ACHN (cell line): ENCODE results near the gene TMEM132D.

Experiments used
- DNase-seq: peaks from one replicate; pipeline ENCODE4 v3.0.0-alpha.2; 2015
- in situ Hi-C: cut with HindIII; loops from 2 replicates; pipeline ENCODE4 v1.10.0; 2017; ENCODE audit warnings: low sequenced_read_pairs, low pct_ligation_motif_present, low pct_unique_long_range_greater_than_20kb

The TMEM132D gene

DNA sequence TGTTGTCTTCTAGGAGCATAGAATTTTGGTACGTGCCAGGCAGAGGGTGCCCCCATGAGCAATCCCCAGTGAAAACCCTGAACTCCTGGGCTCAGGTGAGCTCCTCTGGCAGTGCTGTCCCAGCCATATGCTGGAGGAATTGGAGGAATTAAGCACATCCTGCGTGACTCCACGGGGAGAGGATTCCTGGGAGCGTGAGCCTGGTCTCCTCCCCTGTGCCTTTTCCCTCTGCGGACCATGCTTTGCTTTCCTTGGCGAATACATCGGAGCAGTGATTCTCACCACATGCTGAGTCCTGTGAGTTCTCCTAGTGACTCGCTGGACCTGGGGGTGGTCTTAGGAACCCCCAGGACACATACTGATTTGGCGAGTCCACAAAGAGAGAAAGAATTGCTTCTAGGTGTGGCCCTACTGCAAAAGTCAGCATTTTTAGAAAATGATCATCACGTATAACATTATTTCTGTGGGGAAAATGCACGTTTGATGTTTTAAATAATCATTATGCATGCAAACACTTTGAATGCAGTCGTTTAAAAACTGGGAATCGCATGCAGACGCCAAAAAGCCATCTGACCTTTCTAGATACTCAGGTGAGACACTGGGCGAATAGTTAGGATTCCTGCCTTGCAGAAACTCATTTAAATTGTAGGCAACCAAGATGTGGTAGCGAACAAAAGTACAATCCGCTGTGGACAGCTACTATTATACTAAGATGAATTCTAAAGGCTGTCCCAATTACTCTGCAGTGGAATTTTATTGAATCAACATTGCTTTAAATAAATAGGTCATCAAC, 370.9 kb downstream of the TMEM132D start:
- no peak for DNase-seq
- in situ Hi-C loops = no loop called here

- no peak for DNase-seq
- in situ Hi-C loops = no loop called here
Measured at GRCh38 chr12:129532082-129532481, 371.7 kb downstream of the TMEM132D start.

DNA sequence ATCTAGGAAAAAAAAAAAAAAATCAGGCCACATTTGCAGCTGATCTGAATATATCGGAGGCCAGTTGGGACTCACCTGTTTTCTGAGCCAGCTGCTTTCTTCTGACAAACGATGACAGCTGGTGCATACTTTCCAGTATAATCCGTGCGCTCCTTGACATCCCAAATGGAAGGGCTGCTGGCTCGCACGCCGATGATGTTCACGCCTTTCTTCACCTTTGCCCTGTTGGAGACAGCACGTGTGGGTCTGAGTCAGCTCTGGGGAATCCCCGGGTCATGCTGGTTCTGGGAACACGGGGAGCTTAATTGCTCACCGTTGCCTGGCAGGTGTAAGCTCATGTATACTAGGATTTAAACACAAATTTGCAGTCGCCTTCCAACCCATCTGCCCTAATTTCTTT, 372.8 kb downstream of the TMEM132D start:
- DNase-seq = peak; percentile 24
- in situ Hi-C loops = no loop called here

- in situ Hi-C loops = no loop called here
- DNase-seq = no peak
Measured at GRCh38 chr12:129530517-129530916, 373.3 kb downstream of the TMEM132D start.

GRCh38 chr12:129527506-129527905, 376.3 kb downstream of the TMEM132D start:
- no peak for DNase-seq
- in situ Hi-C loops = no loop called here

GRCh38 chr12:129523621-129524020, 380.2 kb downstream of the TMEM132D start:
- in situ Hi-C loops = no loop called here
- no peak for DNase-seq

DNA sequence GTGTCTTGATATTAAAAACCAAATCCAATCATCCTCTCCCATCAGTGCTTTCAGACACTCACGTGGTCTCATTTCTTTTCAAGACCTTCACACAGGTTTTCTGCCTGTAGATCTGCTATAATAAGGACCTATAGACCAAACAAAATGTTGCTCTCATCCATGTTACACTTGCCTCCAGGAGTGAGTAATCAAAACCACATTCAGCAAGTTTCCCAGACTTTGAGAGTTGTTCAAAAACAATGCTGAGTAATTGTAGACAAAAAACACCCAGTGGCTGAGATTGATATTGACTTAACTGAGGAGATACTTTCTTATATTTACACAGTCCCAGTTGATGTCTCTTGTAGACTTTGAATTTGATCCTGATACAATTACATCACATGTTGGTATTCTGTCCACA, 383.1 kb downstream of the TMEM132D start:
- in situ Hi-C loops = no loop called here
- DNase-seq = no peak

GRCh38 chr12:129503802-129504201, 400.0 kb downstream of the TMEM132D start:
- in situ Hi-C loops = no loop called here
- DNase-seq = no peak

GRCh38 chr12:129496226-129496625, 407.6 kb downstream of the TMEM132D start:
- in situ Hi-C loops = no loop called here
- no peak for DNase-seq

DNA sequence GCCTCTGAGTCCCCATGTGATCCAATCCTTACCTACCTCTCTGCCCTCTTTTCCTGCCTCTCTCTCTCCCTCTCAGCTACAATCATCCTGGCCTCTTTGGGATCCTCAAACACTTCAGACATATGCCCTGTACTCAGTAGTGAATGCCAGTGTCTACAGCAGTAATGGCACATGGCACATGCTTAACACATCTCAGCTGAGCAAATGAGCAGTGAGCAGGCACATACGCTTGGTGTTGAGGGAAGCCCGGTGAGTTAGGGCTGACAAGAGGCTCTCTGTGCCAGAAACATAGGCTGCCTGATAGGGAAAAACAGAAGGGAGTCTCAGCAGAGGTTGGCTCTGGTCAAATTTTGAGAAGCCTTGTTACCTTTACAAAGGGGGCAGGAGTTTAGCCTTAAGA, 409.1 kb downstream of the TMEM132D start:
- in situ Hi-C loops = no loop called here
- no peak for DNase-seq

GRCh38 chr12:129494260-129494659, 409.6 kb downstream of the TMEM132D start:
- in situ Hi-C loops = no loop called here
- no peak for DNase-seq

- in situ Hi-C loops = no loop called here
- DNase-seq = no peak
Measured at GRCh38 chr12:129489100-129489676, 414.6 kb downstream of the TMEM132D start.

- DNase-seq = no peak
- in situ Hi-C loops = no loop called here
Measured at GRCh38 chr12:129486931-129487330, 416.9 kb downstream of the TMEM132D start.

DNA sequence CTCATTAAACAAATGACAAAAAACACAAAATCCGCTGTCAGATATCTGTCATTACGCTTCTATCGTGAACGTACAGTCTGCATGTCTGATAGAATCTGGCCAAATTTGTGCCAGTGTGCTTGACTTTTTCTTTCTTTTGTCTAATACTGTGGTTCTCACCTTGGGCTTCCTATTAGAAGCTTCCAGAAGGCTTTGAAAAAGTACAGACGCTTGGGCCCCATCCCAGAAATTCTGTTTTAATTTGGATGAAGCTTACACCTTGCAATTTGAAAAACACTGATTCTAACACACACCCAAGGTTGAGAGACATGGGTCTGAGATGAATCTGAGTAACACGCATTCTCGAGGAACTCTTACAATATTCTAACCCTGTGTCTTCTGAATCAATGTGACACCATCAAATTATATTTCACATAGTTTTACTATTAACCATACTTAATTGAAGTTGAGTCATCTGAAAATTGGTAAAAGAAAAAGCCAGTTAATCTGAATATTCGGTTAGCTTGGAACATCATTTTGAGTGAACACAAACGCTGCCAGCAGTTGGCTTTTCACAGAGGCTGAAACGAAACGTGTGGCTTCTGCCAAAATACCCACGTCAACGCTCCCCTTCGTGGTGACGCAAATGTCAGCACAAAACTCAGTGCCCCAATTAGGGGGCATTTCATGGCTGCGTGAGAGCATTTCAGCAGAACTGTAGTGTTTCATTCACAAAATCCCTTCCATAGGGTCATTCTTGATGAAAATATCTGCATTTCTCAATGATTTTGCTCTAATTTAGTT, 420.5 kb downstream of the TMEM132D start:
- in situ Hi-C loops = no loop called here
- DNase-seq = no peak

DNA sequence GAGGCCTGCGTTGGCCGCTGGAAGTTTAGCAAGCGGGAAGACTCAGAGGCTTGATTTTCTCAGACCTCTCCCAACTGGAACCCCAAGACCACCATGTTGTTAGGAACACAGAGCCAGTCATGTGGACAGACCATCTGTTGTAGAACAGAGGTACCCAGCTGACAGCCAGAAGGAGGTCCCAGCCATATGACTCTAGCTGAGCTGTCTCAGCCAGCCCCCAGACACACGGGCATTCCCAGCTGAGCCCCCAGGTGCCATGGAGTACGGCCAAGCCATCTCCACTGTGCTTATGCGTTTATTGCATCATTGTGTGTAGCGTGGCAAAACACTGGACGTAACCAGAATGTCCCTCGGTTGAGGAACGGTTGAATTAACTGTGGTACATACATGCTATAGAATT, 421.9 kb downstream of the TMEM132D start:
- DNase-seq = no peak
- in situ Hi-C loops = no loop called here

DNA sequence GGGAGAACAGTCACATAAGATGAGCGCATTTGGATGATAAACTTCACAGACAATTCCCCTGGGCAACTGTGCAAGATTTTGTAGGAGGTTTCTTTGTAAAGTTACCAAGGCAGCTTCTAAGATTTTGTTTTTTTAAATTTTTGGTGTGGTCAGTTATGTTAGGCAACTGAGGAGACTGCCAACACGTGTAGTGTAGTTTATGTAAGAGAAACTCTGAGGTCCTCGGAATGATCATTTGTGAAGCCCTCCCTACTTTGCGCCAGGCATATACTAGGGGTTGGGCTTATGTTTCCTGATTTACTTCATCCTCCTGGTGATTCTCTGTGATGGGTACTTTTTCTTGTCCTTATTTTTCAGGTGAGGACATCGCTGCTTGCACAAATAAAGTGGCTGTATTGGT, 433.6 kb downstream of the TMEM132D start:
- in situ Hi-C loops = no loop called here
- DNase-seq = no peak

GRCh38 chr12:129467726-129468125, 436.1 kb downstream of the TMEM132D start:
- in situ Hi-C loops = no loop called here
- DNase-seq = no peak

DNA sequence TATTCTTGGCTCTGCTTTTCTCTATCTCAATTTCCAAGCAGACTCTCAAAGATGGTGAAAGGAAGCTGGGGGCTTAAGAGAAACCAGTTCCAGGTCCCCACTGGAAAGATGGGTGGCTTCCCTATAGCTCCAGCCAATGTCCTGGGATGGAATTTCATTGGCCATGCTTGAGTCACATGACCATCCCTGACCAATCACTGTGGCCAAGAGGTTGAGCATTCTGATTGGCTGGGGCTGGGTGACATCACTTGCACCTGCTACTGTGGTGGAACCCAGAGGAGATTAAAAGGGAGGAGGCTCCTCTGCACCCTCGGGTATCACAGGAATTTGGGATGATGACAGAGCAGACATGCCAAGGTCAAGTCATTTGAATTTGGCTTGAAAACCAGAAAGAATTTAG, 436.5 kb downstream of the TMEM132D start:
- in situ Hi-C loops = no loop called here
- DNase-seq = no peak

DNA sequence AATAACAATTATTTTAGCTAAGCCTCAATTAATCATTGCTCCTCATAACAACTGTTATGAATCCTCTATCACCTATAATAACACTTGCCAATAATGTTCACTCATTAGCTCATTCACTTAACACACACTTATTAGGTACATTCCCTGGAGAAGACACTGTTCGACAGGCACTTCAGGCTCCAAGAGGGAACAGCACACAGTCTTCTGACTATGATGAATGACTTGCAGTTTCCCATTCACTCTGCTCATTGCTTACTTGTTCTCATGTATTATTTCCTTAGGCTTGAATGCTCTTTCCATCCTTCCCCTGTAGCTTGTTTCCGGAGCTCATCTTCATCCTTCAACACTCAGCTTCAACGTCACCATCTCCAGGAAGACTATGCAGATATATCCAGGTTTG, 437.3 kb downstream of the TMEM132D start:
- in situ Hi-C loops = no loop called here
- DNase-seq = no peak

GRCh38 chr12:129459886-129460285, 443.9 kb downstream of the TMEM132D start:
- no peak for DNase-seq
- in situ Hi-C loops = no loop called here
